Measurements from ENCODE around the gene SORBS2.
"Not testable (repeated sequence)": the region's sequence is repeated elsewhere in the genome, so short reads cannot be mapped to it uniquely, and the experiment has no call there.

SORBS2 gene

DNA sequence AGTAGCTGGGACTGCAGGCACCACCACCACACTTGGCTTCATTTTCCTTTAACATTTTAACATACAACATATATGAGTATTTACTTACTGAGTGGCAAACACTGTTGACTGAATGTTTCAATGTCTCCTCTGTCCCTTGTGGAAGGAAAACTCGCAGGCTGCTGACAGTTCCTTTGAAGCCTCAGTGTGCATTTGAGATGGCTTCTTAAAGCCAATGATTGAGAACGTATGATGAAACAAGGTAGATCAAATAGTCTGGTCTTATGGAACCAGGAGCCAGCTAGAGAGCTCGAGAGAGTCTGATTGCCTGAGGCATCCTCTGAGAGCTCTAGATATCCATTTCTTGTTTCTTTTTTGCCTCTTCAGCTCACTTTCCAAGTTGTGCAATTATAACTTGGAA is 233.7 kb downstream of the SORBS2 start:
- DNase-seq, result no peak

GRCh38 chr4:185576962-185577950 is 234.7 kb downstream of the SORBS2 start:
- no peak for DNase-seq

DNA sequence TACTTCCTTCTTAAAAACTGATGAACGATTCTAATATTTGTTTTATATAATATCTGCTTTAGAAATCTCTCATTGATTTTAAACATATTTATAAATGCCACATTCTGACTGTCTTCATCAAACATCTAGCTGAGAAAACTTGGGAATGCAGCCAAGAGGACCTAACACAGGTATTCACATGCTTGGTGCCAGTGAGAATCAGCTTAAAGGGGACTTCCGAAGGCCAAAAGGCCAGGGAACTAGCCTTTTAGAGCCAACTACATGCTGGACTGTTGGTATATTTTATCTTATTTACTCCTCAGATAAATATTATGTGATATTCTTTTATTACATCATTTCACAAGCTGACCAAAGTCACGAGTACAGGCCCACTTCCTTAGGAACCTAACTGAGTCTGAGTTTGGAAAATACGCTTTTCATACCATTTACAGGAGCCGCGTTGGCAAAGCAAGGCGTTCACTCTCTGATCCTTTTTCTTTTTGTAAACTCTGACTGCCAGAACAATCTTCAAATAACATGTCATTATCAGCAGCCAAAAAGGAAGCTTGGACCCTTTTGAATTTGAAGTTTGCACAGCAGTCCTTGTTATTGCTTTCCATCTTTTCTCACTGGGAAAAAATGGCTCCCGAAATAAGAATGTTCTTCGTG is 235.6 kb downstream of the SORBS2 start:
- DNase-seq, result no peak

GRCh38 chr4:185573651-185574199 is 238.3 kb downstream of the SORBS2 start:
- no peak for DNase-seq

GRCh38 chr4:185570727-185571126 is 241.3 kb downstream of the SORBS2 start:
- DNase-seq, result no peak

GRCh38 chr4:185567381-185568376 is 244.3 kb downstream of the SORBS2 start:
- no peak for DNase-seq

DNA sequence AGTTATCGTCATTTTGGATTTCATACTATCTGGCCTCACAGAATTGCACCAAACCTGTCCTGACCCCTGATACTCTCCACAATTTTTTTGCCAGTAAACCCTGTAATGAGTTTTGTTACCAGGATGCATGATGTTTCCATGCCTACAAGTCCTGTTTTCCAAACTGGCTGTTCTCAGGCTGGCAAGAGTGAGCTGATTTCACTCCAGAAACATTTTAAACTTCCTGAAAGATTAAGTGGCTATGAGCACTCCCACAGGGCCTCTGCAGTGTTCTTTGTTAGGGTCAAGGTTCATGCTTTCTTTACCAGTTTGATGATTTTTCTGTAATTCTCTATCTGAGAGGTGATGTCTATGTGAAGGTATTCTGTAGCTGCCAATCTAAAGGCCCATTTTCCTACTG is 245.0 kb downstream of the SORBS2 start:
- DNase-seq, result no peak

DNA sequence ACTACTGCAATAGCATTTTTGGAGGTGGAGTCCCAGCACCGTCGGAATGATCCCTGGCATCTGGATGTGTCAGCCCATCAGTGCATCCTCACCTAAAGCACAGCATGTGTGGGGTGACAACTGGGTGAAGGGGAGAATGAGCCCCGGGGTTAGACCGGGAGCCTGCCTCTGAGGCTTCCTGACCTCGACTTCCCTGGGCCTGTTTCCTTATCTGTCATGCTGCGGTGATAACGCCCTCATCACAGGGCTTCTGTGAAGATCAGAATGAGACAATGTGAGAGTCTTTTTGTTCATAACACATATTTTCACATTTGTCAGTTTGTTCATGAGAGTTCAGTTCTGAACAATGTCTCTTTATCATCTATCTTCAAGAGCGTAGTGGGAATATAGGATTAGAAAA is 245.6 kb downstream of the SORBS2 start:
- no peak for DNase-seq

- no peak for DNase-seq
These were observed 246.3 kb downstream of the SORBS2 start for GRCh38 chr4:185565696-185566095.

DNA sequence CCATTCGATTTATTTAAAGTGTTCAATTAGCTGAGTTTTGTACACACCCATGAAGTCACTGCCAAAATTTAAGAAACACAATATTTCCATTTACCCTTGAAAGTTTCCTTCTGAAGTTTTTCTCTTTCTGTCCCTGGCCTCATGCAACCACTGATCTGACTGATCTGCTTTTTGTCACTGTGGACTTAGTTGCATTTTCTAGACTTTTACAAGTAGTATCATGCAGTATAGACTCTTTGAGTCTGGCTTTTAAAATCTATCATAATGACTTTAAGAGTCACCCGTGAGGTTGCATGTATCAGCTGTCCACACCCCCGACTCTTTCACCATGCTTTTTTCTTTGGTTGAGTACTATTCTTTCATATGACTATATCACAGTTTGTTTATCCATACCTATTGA is 247.6 kb downstream of the SORBS2 start:
- DNase-seq, result no peak

- no peak for DNase-seq
These were observed 249.5 kb downstream of the SORBS2 start for GRCh38 chr4:185562531-185562930.

GRCh38 chr4:185560316-185560715 is 251.7 kb downstream of the SORBS2 start:
- no peak for DNase-seq

DNA sequence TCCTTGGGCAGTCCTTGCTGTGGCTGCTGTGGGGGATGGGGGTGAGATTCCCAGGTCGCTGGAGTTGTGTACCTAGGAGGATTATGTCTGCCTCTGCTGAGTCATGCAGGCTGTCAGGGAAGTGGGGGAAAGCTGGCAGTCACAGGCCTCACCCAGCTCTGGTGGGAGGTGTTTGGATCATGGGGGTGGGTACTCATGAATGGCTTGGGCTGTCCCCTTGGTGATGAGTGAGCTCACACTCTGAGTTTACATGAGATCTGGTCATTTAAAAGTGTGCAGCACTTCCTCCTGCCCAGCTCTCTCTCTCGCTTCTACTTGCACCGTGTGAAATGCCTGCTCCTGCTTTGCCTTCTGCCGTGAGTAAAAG is 252.1 kb downstream of the SORBS2 start:
- DNase-seq, result no peak

GRCh38 chr4:185559251-185559914 is 252.6 kb downstream of the SORBS2 start:
- not testable (repeated sequence) for DNase-seq

DNA sequence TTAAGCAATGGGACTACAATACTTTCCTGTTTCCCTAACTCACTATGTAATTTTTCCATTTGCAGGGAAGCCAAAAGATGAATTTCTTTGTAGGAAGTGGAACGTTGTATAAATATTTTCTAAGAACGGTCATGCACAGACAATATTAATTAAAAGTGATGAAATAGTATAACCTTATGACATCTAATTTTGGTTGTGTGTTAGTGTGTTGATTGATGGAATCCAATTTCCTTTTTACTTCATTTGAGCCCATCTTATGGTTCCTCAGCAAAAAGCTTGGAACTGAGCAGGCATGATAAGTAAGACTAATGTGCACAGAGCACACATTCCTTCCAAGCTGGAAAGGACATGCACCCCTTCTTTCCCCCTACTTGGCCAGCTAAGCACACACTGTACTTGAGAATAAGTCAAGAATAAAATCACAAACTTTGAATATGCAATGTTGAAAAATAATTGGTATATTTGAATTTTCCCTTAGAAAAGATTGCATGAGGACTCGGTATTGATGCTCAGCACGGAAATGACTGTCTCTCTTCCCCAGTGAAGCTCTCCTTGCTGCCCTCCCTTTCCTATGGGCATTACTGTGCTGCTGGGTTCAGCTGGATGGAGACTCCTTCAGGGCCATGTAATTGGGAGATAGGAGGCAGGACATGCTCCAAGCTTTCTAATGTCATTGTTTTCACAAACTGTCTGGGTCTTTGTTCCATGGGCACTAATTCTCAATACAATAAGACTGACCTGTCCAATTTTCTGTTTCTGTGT is 257.4 kb downstream of the SORBS2 start:
- no peak for DNase-seq

- no peak for DNase-seq
These were observed 259.7 kb downstream of the SORBS2 start for GRCh38 chr4:185552254-185552653.

GRCh38 chr4:185550933-185551332 is 261.1 kb downstream of the SORBS2 start:
- DNase-seq, result no peak

DNA sequence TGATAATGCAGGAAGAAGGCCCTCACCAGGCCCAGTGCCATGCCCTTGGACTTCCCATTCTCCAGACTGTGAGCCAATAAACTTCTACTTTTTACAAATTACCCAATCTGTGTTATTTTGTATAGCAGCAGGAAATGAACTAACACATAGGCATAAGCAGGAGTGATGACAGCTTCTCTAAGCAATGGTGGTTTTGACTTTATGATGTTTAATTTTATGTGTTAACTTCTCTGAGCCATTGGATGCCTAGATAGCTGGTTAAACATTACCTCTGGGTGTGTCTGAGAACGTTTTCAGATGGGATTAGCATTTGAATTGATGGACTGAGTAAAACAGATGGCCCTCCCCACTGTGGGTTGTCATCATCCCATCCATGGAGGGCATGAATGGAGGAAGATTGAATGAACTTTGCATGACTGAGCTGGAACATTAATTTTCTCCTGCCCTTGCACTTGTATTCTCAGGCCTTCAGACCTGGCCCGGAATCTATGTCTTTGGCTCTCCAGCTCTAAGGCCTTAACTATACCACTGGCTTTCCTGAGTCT is 262.8 kb downstream of the SORBS2 start:
- DNase-seq, result no peak

GRCh38 chr4:185548587-185548986 is 263.4 kb downstream of the SORBS2 start:
- DNase-seq, result no peak

DNA sequence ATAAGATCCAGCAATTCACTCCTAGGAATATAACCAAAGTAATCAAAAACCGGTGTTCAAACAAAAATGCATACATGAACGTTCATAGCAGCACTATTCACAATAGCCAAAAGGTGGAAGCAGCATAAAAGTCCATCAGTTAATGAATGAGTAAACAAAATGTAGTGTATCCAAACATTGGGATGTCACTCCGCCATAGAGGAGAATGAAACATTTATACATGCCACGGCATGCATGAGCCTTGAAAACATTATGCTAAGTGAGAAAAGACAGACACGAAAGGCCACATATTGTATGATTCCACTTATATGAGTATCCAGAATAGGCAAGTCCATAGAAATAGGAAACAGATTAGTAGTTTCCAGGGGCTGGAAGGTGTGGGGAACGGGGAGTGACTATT is 265.7 kb downstream of the SORBS2 start:
- no peak for DNase-seq
